ENCODE measurements around the gene NOX3. TPM values are rescaled to one million over a fixed set of nuclear protein-coding genes. Genes with fewer than 3 reads are reported as not detected.

The NOX3 gene
- total and polyA plus RNA-seq, 9 of the 15 experiments (the other 6 are each of a cell fraction or from before 2014, with no cell fraction given) = not detected

DNA sequence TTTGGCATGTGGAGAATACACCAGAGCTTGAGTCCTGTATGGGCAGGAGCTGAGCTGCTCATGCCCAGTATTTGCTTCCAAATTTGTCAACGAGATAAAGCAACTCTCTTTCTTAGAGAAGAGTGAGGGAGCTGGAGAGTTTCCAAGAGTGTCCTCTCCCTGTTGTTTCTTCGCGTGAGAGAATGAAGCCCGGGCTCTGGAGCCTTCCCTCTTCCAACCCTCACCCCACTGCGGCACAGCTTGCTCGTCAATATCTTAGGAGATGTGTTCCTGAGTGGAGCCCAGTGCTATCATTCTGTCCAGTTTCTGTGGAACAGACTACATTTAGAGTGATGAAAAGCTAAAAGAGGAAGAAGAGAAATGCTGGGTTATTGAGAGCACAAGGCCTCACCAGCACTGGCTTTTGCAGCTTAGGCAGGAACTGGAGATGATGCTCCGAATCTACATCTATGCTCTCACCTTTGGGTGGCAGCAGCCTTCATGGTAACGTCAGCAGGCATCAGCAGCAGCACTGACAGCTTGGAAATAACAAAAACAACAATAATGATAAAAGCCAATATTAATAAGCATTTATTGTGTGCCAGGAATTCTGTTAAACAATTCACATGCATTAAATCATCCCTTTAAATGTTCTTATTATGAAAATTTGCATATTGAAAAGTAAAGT, 74.8 kb downstream of the NOX3 start:
- Histone ChIP-seq H3K4me1 (replicated peaks in 1 of 2; ENCODE audit: control insufficient read depth in 2 of 2, insufficient read depth in 2 of 2, low read length in 2 of 2) (no peaks in the 10 kb centered on the region), H3K4me2 (ENCODE audit: insufficient read depth, low read length) (no peak overlapping the region), H3K4me3 (no peak overlapping the region), H3K27ac (ENCODE audit: extremely low read depth, low read depth, low read length) (no peak overlapping the region), H3K9me1 (ENCODE audit: control insufficient read depth, insufficient read depth, low read length) (no peaks in the 10 kb centered on the region), H3K9ac (ENCODE audit: insufficient read depth in 1 of 2, low read depth in 2 of 2, low read length in 2 of 2) (no peak overlapping the region), H3K27me3 (ENCODE audit: control insufficient read depth in 2 of 2, insufficient read depth in 2 of 2, low read length in 2 of 2) (no peaks in the 10 kb centered on the region), H4K20me1 (replicated peaks; ENCODE audit: control insufficient read depth, insufficient read depth, low read length) (no peaks in the 10 kb centered on the region), H3K79me2 (ENCODE audit: control insufficient read depth, insufficient read depth, low read length) (no peaks in the 10 kb centered on the region), H3K9me3 (replicated peaks; ENCODE audit: control insufficient read depth, insufficient read depth, low read depth, low read length) (no peaks in the 10 kb centered on the region), H3K36me3 (ENCODE audit: control insufficient read depth, insufficient read depth, low read length) (no peaks in the 10 kb centered on the region), H2AFZ (ENCODE audit: low read depth, low read length) (no peak overlapping the region)
- intact Hi-C loops (cut with micrococcal nuclease) (no loop called here), in situ Hi-C loops (cut with MboI) (no loop called here)
- FAIRE-seq (no peak), ATAC-seq (no peak), DNase-seq (ENCODE audit: extremely low read depth in 1 of 4, low spot score in 3 of 4) (no peak)
- BruUV-seq (replicated peaks) = no TSS peak
- WGBS (ENCODE audit: insufficient coverage, low coverage, missing lambda C conversion rate) = under 1% methylated on average over 8 of the region's 8 CpGs
- ChIA-PET POLR2A (interaction anchor here (1.5 kb wide), 1 partner anchor 20 kb away, joined by 4 read pairs; no protein-coding TSS in a partner anchor), CTCF (ENCODE audit: low intra/inter-chr PET ratio) (no interaction called here)
- TF ChIP-seq PKNOX1 (IDR thresholded peaks at IDR 0.05) (no peak), SMARCE1 (IDR thresholded peaks at IDR 0.05) (no peak), DDX20 (tag; IDR thresholded peaks at IDR 0.05; ENCODE audit: low read depth) (no peak), NR2C2 (CRISPR knock-in tag; IDR thresholded peaks at IDR 0.05) (no peak), NR2C2 (tag; IDR thresholded peaks at IDR 0.05) (no peak), MCM2 (IDR thresholded peaks at IDR 0.05; ENCODE audit: low read depth) (no peak), ETV5 (CRISPR knock-in tag; IDR thresholded peaks at IDR 0.05; ENCODE audit: low read depth) (no peak), ZBTB1 (CRISPR knock-in tag; IDR thresholded peaks at IDR 0.05; ENCODE audit: borderline replicate concordance, low read depth) (no peak), ELF4 (CRISPR knock-in tag; IDR thresholded peaks at IDR 0.05) (no peak), ZNF444 (CRISPR knock-in tag; IDR thresholded peaks at IDR 0.05) (no peak), ZKSCAN3 (CRISPR knock-in tag; IDR thresholded peaks at IDR 0.05) (no peak), NBN (IDR thresholded peaks at IDR 0.05; ENCODE audit: low read depth) (no peak), ZNF717 (CRISPR knock-in tag; IDR thresholded peaks at IDR 0.05) (no peak), E2F5 (CRISPR knock-in tag; IDR thresholded peaks at IDR 0.05) (no peak)
- TF ChIP-seq, protein P1, sequence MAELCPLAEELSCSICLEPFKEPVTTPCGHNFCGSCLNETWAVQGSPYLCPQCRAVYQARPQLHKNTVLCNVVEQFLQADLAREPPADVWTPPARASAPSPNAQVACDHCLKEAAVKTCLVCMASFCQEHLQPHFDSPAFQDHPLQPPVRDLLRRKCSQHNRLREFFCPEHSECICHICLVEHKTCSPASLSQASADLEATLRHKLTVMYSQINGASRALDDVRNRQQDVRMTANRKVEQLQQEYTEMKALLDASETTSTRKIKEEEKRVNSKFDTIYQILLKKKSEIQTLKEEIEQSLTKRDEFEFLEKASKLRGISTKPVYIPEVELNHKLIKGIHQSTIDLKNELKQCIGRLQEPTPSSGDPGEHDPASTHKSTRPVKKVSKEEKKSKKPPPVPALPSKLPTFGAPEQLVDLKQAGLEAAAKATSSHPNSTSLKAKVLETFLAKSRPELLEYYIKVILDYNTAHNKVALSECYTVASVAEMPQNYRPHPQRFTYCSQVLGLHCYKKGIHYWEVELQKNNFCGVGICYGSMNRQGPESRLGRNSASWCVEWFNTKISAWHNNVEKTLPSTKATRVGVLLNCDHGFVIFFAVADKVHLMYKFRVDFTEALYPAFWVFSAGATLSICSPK (IDR thresholded peaks at IDR 0.05; ENCODE audit: borderline replicate concordance) = no peak
- TF ChIP-seq, protein P2, sequence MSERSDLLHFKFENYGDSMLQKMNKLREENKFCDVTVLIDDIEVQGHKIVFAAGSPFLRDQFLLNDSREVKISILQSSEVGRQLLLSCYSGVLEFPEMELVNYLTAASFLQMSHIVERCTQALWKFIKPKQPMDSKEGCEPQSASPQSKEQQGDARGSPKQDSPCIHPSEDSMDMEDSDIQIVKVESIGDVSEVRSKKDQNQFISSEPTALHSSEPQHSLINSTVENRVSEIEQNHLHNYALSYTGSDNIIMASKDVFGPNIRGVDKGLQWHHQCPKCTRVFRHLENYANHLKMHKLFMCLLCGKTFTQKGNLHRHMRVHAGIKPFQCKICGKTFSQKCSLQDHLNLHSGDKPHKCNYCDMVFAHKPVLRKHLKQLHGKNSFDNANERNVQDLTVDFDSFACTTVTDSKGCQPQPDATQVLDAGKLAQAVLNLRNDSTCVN (CRISPR knock-in tag; IDR thresholded peaks at IDR 0.05) = no peak
- TF ChIP-seq, protein P3, sequence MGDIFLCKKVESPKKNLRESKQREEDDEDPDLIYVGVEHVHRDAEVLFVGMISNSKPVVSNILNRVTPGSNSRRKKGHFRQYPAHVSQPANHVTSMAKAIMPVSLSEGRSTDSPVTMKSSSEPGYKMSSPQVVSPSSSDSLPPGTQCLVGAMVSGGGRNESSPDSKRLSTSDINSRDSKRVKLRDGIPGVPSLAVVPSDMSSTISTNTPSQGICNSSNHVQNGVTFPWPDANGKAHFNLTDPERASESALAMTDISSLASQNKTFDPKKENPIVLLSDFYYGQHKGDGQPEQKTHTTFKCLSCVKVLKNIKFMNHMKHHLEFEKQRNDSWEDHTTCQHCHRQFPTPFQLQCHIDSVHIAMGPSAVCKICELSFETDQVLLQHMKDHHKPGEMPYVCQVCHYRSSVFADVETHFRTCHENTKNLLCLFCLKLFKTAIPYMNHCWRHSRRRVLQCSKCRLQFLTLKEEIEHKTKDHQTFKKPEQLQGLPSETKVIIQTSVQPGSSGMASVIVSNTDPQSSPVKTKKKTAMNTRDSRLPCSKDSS (IDR thresholded peaks at IDR 0.05; ENCODE audit: low read depth, partially characterized antibody) = no peak

Data from K562 (cell line).